GM23338 (cell line): ENCODE results near the gene LYSMD1. TPM values are rescaled to one million over a fixed set of nuclear protein-coding genes. Genes with fewer than 3 reads are reported as not detected.

Experiments used
- ATAC-seq: fragments of 200-7000 bp; cut with Tn5 transposase; 3 replicates; pipeline ENCODE4 v1.9.1; 2020
- DNase-seq: peaks from one replicate; pipeline ENCODE4 v3.0.0-alpha.2; 2015; ENCODE audit warnings: low spot score
- H2AFZ ChIP-seq: fragments of 200-600 bp; sonication (generic); 2 replicates; pipeline ENCODE4 v1.8.0; 2016; ENCODE audit warnings: antibody characterized with exemption, mild to moderate bottlenecking, moderate library complexity
- H3F3A ChIP-seq: fragments of 200-600 bp; sonication (generic); replicated peaks from 2 replicates; pipeline ENCODE4 v1.8.0; 2017; ENCODE audit warnings: antibody characterized with exemption, mixed run types, low read depth
- H3K27ac ChIP-seq: fragments of 200-600 bp; sonication (generic); 2 replicates; pipeline ENCODE4 v1.6.1; 2016; ENCODE audit warnings: low read depth
- H3K27me3 ChIP-seq: fragments of 200-600 bp; sonication (generic); 2 replicates; pipeline ENCODE4 v1.8.0; 2016; ENCODE audit warnings: mild to moderate bottlenecking, mixed run types, moderate library complexity; ENCODE audit not compliant: insufficient read depth
- H3K36me3 ChIP-seq: fragments of 200-600 bp; sonication (generic); 2 replicates; pipeline ENCODE4 v1.8.0; 2016; ENCODE audit warnings: mild to moderate bottlenecking; ENCODE audit not compliant: insufficient read depth
- H3K4me1 ChIP-seq: fragments of 200-600 bp; sonication (generic); 2 replicates; pipeline ENCODE4 v1.8.0; 2016; ENCODE audit warnings: mild to moderate bottlenecking, moderate library complexity; ENCODE audit not compliant: insufficient read depth
- H3K4me2 ChIP-seq: fragments of 200-600 bp; sonication (generic); 2 replicates; pipeline ENCODE4 v1.7.1; 2017; ENCODE audit warnings: mixed run types
- H3K4me3 ChIP-seq: fragments of 200-600 bp; sonication (generic); 2 replicates; pipeline ENCODE4 v1.6.1; 2016; ENCODE audit warnings: mixed run types
- H3K79me2 ChIP-seq: fragments of 200-600 bp; sonication (generic); replicated peaks from 2 replicates; pipeline ENCODE4 v1.8.0; 2017; ENCODE audit warnings: mild to moderate bottlenecking; ENCODE audit not compliant: insufficient read depth
- H3K9me2 ChIP-seq: fragments of 200-600 bp; sonication (generic); 2 replicates; pipeline ENCODE4 v1.8.0; 2017; ENCODE audit not compliant: insufficient read depth
- H4K20me1 ChIP-seq: fragments of 200-600 bp; sonication (generic); replicated peaks from 2 replicates; pipeline ENCODE4 v1.8.0; 2017; ENCODE audit warnings: mild to moderate bottlenecking; ENCODE audit not compliant: insufficient read depth
- H3K27ac Mint-ChIP-seq: 2 replicates; pipeline ENCODE4 v1.8.0; 2020; ENCODE audit warnings: inconsistent platforms, mild to moderate bottlenecking, moderate library complexity, mixed read lengths
- H3K27me3 Mint-ChIP-seq: 3 replicates; pipeline ENCODE4 v1.8.0; 2022; ENCODE audit warnings: low read depth, mild to moderate bottlenecking, moderate library complexity, mixed read lengths, inconsistent platforms; ENCODE audit not compliant: insufficient read depth, poor library complexity
- H3K36me3 Mint-ChIP-seq: 3 replicates; pipeline ENCODE4 v1.8.0; 2021; ENCODE audit warnings: low read depth, mild to moderate bottlenecking, inconsistent platforms, moderate library complexity, mixed read lengths
- H3K4me1 Mint-ChIP-seq: 3 replicates; pipeline ENCODE4 v1.8.0; 2020; ENCODE audit warnings: mild to moderate bottlenecking, inconsistent platforms, mixed read lengths
- H3K4me3 Mint-ChIP-seq: 3 replicates; pipeline ENCODE4 v1.8.0; 2021; ENCODE audit warnings: moderate library complexity, mild to moderate bottlenecking, inconsistent platforms, mixed read lengths
- H3K9me3 Mint-ChIP-seq: 3 replicates; pipeline ENCODE4 v1.8.0; 2020; ENCODE audit warnings: moderate library complexity, mild to moderate bottlenecking, inconsistent platforms, mixed read lengths
- CREB1 ChIP-seq: fragments of 250-450 bp; sonication (Bioruptor Pico); IDR thresholded peaks from 2 replicates; pipeline ENCODE4 v1.5.0; 2020; ENCODE audit warnings: low read depth, mild to moderate bottlenecking, moderate library complexity
- ETS1 ChIP-seq: IDR thresholded peaks from 2 replicates; pipeline ENCODE4 v1.6.1; 2016; ENCODE audit warnings: antibody characterized with exemption
- EZH2 ChIP-seq: fragments of 200-600 bp; sonication (generic); IDR thresholded peaks from one replicate; pipeline ENCODE4 v1.8.0; 2017; ENCODE audit warnings: antibody characterized with exemption, mild to moderate bottlenecking, low read depth; ENCODE audit not compliant: unreplicated experiment
- EZH2phosphoT487 ChIP-seq: fragments of 200-600 bp; sonication (generic); IDR thresholded peaks from one replicate; pipeline ENCODE4 v1.8.1; 2018; ENCODE audit warnings: antibody characterized with exemption; ENCODE audit not compliant: unreplicated experiment
- JUNB ChIP-seq: IDR thresholded peaks from one replicate; pipeline ENCODE4 v1.6.1; 2016; ENCODE audit warnings: antibody characterized with exemption; ENCODE audit not compliant: unreplicated experiment
- NANOG ChIP-seq: IDR thresholded peaks from 2 replicates; pipeline ENCODE4 v1.6.1; 2016; ENCODE audit warnings: antibody characterized with exemption, borderline replicate concordance
- POLR2AphosphoS5 ChIP-seq: IDR thresholded peaks from 2 replicates; pipeline ENCODE4 v1.6.1; 2016; ENCODE audit warnings: antibody characterized with exemption, low read depth
- STAT1 ChIP-seq: IDR thresholded peaks from one replicate; pipeline ENCODE4 v1.6.1; 2016; ENCODE audit warnings: antibody characterized with exemption; ENCODE audit not compliant: unreplicated experiment
- ZNF114 ChIP-seq: fragments of 250-450 bp; sonication (Bioruptor Pico); IDR thresholded peaks from 2 replicates; pipeline ENCODE4 v1.5.0; 2020; ENCODE audit warnings: mild to moderate bottlenecking, moderate library complexity
- ZNF331 ChIP-seq: fragments of 250-450 bp; sonication (Bioruptor Pico); IDR thresholded peaks from 2 replicates; pipeline ENCODE4 v1.5.0; 2020; ENCODE audit warnings: low read depth, mild to moderate bottlenecking, moderate library complexity
- polyA plus RNA-seq: library from polyadenylated mRNA; unstranded; fragments of >200 nt; fragmentation: Nextera tagmentation; extraction: Ambion mirVana; gene quantifications from 2 replicates; pipeline ENCODE4 v1.2.1, GENCODE V29; 2016
- total RNA-seq: library from RNA; depleted of rRNA; stranded (reverse); fragments of >200 nt; shearing (Covaris generic); gene quantifications from 2 replicates; pipeline ENCODE4 v1.2.3, GENCODE V29; 2014
- TF ChIP-seq, protein P1 (sequence below): IDR thresholded peaks from one replicate; pipeline ENCODE4 v1.6.1; 2018; ENCODE audit warnings: antibody characterized with exemption; ENCODE audit not compliant: unreplicated experiment
- TF ChIP-seq, protein P2 (sequence below): fragments of 250-450 bp; sonication (Bioruptor Pico); IDR thresholded peaks from 2 replicates; pipeline ENCODE4 v1.5.0; 2020; ENCODE audit warnings: mild to moderate bottlenecking, moderate library complexity
- TF ChIP-seq, protein P3 (sequence below), 2 experiments: fragments of 200-600 bp in 1 of 2; sonication (generic) in 1 of 2; conservative IDR thresholded peaks; 2 replicates each; pipeline versions ENCODE4 v1.5.1 to v1.6.1; 2016 to 2017; ENCODE audit warnings: antibody characterized with exemption in 2 of 2, low read depth in 2 of 2, mild to moderate bottlenecking in 2 of 2, moderate library complexity in 1 of 2

Gene LYSMD1
- total and polyA plus RNA-seq, 2 experiments from 2014 or later, result 3.6 to 6.4 TPM

DNA sequence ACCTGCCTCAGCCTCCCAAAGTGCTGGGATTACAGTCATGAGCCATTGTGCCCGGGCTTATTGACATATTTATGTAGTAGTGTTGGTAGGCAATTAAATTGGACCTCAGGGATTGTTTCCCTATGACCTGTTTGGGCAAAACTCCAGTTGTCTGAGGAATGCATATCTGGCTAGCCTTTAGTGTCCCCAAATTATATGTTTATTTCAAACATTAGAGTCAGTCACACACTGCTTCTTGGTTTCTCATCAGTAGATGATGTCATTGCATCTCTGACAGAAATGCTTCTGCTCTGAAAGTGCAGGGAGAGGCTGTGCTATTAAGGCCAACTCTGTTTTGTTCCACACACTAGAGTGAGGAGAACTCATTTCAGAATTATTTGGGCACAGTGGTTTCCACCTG lies 45.1 kb upstream of the LYSMD1 start:
- DNase-seq, result no peak
- Histone ChIP-seq H3K4me2 (no peak overlapping the region), H3K79me2 (peaks cover 100% of the 10 kb centered on the region), H3K27me3 (no peaks in the 10 kb centered on the region), H3K9me2 (no peaks in the 10 kb centered on the region), H2AFZ (no peak overlapping the region), H3F3A (0 out of 2 replicates have a peak, but pooled peaks cover 4% of the 10 kb centered on the region), H3K4me3 (no peak overlapping the region), H3K36me3 (peaks cover 17% of the 10 kb centered on the region), H4K20me1 (peaks cover 51% of the 10 kb centered on the region), H3K27ac (peak overlapping the region; percentile 76; the same call in 1 of the 2 replicates), H3K4me1 (no peaks in the 10 kb centered on the region)
- Mint-ChIP-seq H3K4me3 (no peak overlapping the region), H3K4me1 (no peaks in the 10 kb centered on the region; the same call in 2 of the 3 replicates), H3K9me3 (no peaks in the 10 kb centered on the region), H3K27me3 (no peaks in the 10 kb centered on the region), H3K27ac (no peak overlapping the region), H3K36me3 (peaks cover 46% of the 10 kb centered on the region)
- TF ChIP-seq, protein P1, sequence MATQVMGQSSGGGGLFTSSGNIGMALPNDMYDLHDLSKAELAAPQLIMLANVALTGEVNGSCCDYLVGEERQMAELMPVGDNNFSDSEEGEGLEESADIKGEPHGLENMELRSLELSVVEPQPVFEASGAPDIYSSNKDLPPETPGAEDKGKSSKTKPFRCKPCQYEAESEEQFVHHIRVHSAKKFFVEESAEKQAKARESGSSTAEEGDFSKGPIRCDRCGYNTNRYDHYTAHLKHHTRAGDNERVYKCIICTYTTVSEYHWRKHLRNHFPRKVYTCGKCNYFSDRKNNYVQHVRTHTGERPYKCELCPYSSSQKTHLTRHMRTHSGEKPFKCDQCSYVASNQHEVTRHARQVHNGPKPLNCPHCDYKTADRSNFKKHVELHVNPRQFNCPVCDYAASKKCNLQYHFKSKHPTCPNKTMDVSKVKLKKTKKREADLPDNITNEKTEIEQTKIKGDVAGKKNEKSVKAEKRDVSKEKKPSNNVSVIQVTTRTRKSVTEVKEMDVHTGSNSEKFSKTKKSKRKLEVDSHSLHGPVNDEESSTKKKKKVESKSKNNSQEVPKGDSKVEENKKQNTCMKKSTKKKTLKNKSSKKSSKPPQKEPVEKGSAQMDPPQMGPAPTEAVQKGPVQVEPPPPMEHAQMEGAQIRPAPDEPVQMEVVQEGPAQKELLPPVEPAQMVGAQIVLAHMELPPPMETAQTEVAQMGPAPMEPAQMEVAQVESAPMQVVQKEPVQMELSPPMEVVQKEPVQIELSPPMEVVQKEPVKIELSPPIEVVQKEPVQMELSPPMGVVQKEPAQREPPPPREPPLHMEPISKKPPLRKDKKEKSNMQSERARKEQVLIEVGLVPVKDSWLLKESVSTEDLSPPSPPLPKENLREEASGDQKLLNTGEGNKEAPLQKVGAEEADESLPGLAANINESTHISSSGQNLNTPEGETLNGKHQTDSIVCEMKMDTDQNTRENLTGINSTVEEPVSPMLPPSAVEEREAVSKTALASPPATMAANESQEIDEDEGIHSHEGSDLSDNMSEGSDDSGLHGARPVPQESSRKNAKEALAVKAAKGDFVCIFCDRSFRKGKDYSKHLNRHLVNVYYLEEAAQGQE, result no peak
- TF ChIP-seq JUNB (no peak), STAT1 (no peak), ZNF331 (CRISPR knock-in tag) (no peak), ZNF114 (CRISPR knock-in tag) (no peak), POLR2AphosphoS5 (no peak), ETS1 (no peak), NANOG (no peak), EZH2phosphoT487 (no peak), EZH2 (no peak), CREB1 (CRISPR knock-in tag) (no peak)
- TF ChIP-seq, protein P2, sequence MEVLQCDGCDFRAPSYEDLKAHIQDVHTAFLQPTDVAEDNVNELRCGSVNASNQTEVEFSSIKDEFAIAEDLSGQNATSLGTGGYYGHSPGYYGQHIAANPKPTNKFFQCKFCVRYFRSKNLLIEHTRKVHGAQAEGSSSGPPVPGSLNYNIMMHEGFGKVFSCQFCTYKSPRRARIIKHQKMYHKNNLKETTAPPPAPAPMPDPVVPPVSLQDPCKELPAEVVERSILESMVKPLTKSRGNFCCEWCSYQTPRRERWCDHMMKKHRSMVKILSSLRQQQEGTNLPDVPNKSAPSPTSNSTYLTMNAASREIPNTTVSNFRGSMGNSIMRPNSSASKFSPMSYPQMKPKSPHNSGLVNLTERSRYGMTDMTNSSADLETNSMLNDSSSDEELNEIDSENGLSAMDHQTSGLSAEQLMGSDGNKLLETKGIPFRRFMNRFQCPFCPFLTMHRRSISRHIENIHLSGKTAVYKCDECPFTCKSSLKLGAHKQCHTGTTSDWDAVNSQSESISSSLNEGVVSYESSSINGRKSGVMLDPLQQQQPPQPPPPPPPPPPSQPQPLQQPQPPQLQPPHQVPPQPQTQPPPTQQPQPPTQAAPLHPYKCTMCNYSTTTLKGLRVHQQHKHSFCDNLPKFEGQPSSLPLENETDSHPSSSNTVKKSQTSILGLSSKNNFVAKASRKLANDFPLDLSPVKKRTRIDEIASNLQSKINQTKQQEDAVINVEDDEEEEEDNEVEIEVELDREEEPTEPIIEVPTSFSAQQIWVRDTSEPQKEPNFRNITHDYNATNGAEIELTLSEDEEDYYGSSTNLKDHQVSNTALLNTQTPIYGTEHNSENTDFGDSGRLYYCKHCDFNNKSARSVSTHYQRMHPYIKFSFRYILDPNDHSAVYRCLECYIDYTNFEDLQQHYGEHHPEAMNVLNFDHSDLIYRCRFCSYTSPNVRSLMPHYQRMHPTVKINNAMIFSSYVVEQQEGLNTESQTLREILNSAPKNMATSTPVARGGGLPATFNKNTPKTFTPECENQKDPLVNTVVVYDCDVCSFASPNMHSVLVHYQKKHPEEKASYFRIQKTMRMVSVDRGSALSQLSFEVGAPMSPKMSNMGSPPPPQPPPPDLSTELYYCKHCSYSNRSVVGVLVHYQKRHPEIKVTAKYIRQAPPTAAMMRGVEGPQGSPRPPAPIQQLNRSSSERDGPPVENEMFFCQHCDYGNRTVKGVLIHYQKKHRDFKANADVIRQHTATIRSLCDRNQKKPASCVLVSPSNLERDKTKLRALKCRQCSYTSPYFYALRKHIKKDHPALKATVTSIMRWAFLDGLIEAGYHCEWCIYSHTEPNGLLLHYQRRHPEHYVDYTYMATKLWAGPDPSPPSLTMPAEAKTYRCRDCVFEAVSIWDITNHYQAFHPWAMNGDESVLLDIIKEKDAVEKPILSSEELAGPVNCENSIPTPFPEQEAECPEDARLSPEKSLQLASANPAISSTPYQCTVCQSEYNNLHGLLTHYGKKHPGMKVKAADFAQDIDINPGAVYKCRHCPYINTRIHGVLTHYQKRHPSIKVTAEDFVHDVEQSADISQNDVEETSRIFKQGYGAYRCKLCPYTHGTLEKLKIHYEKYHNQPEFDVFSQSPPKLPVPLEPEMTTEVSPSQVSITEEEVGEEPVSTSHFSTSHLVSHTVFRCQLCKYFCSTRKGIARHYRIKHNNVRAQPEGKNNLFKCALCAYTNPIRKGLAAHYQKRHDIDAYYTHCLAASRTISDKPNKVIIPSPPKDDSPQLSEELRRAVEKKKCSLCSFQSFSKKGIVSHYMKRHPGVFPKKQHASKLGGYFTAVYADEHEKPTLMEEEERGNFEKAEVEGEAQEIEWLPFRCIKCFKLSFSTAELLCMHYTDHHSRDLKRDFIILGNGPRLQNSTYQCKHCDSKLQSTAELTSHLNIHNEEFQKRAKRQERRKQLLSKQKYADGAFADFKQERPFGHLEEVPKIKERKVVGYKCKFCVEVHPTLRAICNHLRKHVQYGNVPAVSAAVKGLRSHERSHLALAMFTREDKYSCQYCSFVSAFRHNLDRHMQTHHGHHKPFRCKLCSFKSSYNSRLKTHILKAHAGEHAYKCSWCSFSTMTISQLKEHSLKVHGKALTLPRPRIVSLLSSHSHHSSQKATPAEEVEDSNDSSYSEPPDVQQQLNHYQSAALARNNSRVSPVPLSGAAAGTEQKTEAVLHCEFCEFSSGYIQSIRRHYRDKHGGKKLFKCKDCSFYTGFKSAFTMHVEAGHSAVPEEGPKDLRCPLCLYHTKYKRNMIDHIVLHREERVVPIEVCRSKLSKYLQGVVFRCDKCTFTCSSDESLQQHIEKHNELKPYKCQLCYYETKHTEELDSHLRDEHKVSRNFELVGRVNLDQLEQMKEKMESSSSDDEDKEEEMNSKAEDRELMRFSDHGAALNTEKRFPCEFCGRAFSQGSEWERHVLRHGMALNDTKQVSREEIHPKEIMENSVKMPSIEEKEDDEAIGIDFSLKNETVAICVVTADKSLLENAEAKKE (CRISPR knock-in tag), result no peak
- TF ChIP-seq, protein P3, sequence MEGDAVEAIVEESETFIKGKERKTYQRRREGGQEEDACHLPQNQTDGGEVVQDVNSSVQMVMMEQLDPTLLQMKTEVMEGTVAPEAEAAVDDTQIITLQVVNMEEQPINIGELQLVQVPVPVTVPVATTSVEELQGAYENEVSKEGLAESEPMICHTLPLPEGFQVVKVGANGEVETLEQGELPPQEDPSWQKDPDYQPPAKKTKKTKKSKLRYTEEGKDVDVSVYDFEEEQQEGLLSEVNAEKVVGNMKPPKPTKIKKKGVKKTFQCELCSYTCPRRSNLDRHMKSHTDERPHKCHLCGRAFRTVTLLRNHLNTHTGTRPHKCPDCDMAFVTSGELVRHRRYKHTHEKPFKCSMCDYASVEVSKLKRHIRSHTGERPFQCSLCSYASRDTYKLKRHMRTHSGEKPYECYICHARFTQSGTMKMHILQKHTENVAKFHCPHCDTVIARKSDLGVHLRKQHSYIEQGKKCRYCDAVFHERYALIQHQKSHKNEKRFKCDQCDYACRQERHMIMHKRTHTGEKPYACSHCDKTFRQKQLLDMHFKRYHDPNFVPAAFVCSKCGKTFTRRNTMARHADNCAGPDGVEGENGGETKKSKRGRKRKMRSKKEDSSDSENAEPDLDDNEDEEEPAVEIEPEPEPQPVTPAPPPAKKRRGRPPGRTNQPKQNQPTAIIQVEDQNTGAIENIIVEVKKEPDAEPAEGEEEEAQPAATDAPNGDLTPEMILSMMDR (conservative IDR thresholded peaks at IDR 0.05; ENCODE audit: low read depth in 2 of 2), result no peak
- no peak for ATAC-seq
